Uterus (tissue), 2 donors: ENCODE results near the gene ZNF618.

ENCODE experiments used
- POLR2A ChIP-seq, 2 donors: fragments of 450-650 bp; IDR thresholded peaks; one replicate each; pipeline ENCODE4 v1.6.1; 2016; ENCODE audit warnings: antibody characterized with exemption in 2 of 2, mild to moderate bottlenecking in 1 of 2, moderate library complexity in 1 of 2
- TF ChIP-seq, protein P1 (sequence below), 4 experiments: fragments of 200-600 bp in 2 of 4; fragments of 450-650 bp in 2 of 4; sonication (generic) in 2 of 4; IDR thresholded peaks; one replicate each; pipeline ENCODE4 v1.5.1; 2016 to 2019; ENCODE audit warnings: antibody characterized with exemption in 4 of 4, mild to moderate bottlenecking in 2 of 4, moderate library complexity in 1 of 4

DNA sequence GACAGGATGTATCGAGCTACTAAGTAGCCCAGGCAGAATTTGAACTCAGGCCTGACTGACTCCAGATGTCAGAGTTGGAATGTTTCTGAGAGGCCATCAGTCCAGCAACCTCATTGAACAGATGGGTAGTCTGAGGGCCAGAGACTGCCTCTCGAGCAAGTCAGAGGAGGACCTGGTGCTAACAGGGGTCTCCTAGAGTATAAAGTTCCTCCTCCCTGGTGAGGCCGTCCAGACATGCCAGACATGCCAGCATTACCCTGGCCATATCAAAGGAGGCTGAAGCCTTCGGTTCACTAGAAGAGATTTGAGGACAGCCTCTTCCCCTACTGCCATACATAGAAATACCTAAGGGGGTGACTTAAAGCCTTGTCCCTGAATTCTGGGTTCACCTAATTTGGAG lies 81.2 kb downstream of the ZNF618 start:
- no peak for TF ChIP-seq POLR2A (IDR thresholded peaks at IDR 0.05)
- TF ChIP-seq, protein P1, sequence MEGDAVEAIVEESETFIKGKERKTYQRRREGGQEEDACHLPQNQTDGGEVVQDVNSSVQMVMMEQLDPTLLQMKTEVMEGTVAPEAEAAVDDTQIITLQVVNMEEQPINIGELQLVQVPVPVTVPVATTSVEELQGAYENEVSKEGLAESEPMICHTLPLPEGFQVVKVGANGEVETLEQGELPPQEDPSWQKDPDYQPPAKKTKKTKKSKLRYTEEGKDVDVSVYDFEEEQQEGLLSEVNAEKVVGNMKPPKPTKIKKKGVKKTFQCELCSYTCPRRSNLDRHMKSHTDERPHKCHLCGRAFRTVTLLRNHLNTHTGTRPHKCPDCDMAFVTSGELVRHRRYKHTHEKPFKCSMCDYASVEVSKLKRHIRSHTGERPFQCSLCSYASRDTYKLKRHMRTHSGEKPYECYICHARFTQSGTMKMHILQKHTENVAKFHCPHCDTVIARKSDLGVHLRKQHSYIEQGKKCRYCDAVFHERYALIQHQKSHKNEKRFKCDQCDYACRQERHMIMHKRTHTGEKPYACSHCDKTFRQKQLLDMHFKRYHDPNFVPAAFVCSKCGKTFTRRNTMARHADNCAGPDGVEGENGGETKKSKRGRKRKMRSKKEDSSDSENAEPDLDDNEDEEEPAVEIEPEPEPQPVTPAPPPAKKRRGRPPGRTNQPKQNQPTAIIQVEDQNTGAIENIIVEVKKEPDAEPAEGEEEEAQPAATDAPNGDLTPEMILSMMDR (IDR thresholded peaks at IDR 0.05): no peak
